ENCODE measurements around the gene CBX4.

DNA sequence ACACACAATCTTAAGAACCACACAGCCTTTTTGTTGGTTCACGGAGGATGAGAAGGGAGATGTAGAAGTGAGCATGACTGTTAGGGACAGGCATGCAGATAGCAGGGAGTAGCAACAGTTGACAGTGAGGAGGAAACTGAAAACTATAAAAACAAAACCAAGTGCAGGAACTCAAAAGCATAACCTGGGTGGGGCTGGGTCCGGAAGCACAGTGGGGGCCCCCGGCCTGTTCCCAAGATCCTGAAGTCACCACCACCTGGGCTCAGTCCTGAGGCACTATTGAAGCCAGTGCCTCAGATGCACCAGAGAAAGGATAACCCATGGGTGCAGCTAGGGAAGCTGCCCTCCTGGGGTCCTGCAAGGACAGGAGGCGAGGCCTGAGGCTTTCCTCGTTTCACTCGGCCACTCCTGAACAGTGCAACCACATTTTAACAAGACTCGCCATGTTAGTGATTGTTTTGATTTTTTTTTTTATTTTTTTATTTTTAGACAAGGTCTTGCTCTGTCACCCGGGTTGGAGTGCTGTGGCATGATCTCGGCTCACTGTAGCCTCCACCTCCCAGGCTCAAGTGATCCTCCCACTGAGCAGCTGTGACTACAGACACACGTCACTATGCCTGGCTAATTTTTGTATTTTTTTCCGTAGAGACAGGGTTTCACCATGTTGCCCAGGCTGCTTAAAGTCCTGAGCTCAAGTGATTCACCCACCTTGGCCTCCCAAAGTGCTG lies 27.7 kb upstream of the CBX4 start:
- TF ChIP-seq, protein P1, sequence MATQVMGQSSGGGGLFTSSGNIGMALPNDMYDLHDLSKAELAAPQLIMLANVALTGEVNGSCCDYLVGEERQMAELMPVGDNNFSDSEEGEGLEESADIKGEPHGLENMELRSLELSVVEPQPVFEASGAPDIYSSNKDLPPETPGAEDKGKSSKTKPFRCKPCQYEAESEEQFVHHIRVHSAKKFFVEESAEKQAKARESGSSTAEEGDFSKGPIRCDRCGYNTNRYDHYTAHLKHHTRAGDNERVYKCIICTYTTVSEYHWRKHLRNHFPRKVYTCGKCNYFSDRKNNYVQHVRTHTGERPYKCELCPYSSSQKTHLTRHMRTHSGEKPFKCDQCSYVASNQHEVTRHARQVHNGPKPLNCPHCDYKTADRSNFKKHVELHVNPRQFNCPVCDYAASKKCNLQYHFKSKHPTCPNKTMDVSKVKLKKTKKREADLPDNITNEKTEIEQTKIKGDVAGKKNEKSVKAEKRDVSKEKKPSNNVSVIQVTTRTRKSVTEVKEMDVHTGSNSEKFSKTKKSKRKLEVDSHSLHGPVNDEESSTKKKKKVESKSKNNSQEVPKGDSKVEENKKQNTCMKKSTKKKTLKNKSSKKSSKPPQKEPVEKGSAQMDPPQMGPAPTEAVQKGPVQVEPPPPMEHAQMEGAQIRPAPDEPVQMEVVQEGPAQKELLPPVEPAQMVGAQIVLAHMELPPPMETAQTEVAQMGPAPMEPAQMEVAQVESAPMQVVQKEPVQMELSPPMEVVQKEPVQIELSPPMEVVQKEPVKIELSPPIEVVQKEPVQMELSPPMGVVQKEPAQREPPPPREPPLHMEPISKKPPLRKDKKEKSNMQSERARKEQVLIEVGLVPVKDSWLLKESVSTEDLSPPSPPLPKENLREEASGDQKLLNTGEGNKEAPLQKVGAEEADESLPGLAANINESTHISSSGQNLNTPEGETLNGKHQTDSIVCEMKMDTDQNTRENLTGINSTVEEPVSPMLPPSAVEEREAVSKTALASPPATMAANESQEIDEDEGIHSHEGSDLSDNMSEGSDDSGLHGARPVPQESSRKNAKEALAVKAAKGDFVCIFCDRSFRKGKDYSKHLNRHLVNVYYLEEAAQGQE (IDR thresholded peaks at IDR 0.05; ENCODE audit: low read depth, low read length): no peak
- TF ChIP-seq, protein P2, sequence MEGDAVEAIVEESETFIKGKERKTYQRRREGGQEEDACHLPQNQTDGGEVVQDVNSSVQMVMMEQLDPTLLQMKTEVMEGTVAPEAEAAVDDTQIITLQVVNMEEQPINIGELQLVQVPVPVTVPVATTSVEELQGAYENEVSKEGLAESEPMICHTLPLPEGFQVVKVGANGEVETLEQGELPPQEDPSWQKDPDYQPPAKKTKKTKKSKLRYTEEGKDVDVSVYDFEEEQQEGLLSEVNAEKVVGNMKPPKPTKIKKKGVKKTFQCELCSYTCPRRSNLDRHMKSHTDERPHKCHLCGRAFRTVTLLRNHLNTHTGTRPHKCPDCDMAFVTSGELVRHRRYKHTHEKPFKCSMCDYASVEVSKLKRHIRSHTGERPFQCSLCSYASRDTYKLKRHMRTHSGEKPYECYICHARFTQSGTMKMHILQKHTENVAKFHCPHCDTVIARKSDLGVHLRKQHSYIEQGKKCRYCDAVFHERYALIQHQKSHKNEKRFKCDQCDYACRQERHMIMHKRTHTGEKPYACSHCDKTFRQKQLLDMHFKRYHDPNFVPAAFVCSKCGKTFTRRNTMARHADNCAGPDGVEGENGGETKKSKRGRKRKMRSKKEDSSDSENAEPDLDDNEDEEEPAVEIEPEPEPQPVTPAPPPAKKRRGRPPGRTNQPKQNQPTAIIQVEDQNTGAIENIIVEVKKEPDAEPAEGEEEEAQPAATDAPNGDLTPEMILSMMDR (IDR thresholded peaks at IDR 0.05 in 2 of 3, conservative IDR thresholded peaks at IDR 0.05 in 1 of 3; ENCODE audit: control insufficient read depth in 2 of 3, extremely low read depth in 1 of 3, insufficient read depth in 1 of 3, low read depth in 3 of 3, low read length in 3 of 3): no peak
- TF ChIP-seq CHD1 (IDR thresholded peaks at IDR 0.05; ENCODE audit: low read depth, low read length) (no peak), EP300 (IDR thresholded peaks at IDR 0.05; ENCODE audit: borderline replicate concordance in 1 of 2, control insufficient read depth in 1 of 2, low read depth in 2 of 2, low read length in 2 of 2) (no peak)
